HG03442 (cell line): ENCODE results near the gene PTTG1IP.
"Not testable (repeated sequence)": the region's sequence is repeated elsewhere in the genome, so short reads cannot be mapped to it uniquely, and the experiment has no call there.

Source experiments
- ATAC-seq: cut with Tn5 transposase; IDR thresholded peaks from one replicate; pipeline ENCODE4 v1.9.1; 2021; ENCODE audit warnings: mild to moderate bottlenecking, moderate library complexity; ENCODE audit not compliant: unreplicated experiment

The PTTG1IP gene

DNA sequence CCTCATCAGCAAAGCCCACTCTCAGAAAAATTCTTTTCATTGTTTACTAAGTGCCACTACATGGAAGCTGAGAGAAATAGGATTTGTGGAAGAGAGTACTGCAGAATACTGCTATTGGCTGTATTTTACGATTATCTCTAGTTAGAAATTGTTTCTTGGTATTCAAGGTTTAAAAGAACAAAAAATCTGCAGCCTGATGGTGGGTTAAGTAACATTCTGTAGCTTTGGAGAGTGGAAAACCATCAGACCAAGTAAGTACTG, 27.3 kb downstream of the PTTG1IP start:
- no peak for ATAC-seq

GRCh38 chr21:44845418-44846223, 27.9 kb downstream of the PTTG1IP start:
- no peak for ATAC-seq

- no peak for ATAC-seq
Measured at GRCh38 chr21:44844256-44844655, 29.2 kb downstream of the PTTG1IP start.

- no peak for ATAC-seq
Measured at GRCh38 chr21:44842721-44843445, 30.6 kb downstream of the PTTG1IP start.

DNA sequence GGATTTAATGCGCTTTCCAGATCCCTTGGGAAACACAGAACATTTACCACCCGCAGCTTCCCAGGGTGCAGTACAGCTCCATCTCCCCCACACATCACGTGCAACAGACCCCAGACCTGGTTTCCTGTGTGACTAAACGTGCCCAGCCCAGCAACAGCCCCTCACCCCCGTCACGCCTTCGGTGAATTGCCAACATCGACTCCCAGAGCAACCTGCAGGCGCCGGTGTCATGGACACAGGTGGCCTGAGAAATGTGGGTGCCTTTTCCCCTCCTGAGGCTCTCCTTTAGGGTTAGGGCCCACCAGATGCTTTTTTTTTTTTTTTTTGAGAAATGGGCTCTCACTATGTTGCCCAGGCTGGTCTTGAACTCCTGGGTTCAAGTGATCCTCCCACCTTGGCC, 31.4 kb downstream of the PTTG1IP start:
- ATAC-seq: no peak

DNA sequence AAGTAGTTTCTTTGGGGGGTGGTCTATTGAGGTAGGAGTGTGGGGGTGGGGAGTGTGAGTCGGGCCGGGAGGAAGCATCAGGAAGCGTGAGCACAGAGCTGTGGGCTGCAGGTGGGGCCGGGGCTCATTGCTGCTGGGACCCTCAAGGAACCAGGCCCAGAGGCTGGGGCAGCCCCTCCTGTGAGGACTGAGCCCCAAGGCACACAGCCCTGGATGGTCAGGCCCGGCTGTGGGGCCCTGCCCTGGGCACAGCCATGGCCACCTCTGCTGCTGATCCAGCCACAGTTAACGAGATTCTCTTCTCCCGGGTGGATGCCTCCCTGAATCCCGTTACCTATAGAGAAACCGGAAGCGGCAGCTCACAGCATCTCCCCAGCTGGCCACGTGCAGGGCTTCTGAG, 32.7 kb downstream of the PTTG1IP start:
- ATAC-seq: no peak

- no peak for ATAC-seq
Measured at GRCh38 chr21:44838951-44839350, 34.5 kb downstream of the PTTG1IP start.

DNA sequence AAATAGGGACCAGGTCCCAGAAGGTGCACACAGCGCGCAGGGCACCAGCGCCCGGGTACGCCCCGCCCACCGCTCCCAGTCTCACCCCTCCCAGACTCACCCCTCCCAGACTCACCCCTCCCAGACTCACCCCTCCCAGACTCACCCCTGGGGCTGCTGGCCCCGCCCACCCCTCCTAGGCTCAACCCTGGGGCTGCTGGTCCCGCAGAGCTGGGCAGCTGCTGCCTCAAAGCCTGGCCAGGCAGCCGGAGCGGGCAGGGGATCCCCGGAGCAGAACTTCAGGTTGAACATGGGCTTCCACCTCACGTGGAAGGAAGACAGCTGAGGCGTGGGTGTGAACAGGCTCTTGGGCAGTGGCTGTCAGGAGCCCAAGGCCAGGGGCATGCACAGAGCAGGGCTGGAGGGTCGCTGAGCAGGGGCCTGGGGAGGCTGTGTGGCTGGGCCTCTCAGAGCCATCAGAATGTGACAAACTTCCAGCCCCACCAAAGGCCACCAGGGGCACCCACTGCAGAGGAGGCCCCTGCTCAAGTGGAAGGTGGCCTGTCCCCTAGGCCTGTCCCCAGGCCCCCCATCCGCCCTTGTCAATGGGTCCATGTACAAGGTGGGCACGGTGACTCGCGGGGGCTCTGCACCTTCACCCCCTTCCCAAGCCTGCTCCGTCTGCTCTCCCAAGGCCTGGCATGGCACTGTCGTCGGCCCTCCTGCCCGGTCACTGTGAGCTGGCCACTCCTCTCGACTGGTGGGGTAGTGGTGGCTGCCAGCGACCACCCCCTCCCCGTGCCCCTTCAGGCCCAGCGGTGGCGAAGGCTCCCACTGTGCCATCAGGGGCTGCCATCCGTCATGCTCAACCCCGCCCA, 35.2 kb downstream of the PTTG1IP start:
- no peak for ATAC-seq

GRCh38 chr21:44837537-44837936, 36.0 kb downstream of the PTTG1IP start:
- no peak for ATAC-seq

DNA sequence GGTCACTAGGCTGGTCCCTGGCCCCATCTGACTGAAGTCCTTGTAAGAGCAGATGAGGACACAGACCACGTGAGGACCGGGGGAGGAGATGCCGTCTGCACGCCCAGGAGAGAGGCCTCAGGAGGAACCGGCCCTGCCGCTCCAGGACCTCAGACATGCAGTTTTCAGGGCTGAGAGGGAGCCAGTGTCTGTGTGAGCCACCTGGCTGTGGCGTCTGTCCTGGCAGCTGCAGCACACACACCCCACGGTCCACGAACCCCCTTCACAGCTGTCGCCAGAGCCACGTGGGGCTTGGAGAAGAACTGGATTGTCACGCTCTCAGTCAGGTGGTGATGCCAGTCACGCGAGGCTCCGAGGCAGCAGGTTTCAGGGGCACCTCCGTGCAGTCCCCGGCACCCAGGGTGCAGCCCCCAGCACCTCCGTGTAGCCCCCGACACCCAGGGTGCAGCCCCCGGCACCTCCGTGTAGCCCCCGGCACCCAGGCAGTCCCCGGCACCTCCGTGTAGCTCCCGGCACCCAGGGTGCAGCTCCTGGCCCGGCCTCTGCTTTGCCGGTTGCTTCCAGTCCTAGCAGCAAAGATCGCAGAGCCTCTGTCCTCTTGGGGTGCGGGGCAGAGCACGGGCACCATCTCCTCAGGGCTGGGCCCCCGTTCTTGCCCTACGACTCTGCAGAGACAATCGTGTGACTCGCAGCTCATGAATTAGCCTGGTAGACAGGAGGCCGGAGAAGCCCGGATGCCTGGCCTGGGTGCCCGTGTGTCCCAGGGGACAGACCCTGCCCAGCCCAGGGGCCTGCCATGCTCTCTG, 36.6 kb downstream of the PTTG1IP start:
- no peak for ATAC-seq

DNA sequence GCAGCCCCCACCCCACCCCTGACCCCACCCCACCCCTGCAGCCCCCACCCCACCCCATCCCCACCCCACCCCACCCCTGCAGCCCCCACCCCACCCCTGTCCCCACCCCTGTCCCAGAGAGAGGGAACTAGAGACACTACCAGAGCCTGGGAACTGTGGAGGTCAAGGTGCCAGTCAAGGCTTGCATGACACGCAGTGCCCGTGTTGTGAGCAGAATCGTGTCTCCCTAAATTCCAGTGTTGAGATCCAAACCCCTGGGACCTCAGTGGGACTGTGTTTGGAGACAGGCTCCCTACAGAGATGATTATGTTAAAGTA, 37.2 kb downstream of the PTTG1IP start:
- ATAC-seq: no peak

GRCh38 chr21:44835647-44835973, 37.9 kb downstream of the PTTG1IP start:
- ATAC-seq: no peak

DNA sequence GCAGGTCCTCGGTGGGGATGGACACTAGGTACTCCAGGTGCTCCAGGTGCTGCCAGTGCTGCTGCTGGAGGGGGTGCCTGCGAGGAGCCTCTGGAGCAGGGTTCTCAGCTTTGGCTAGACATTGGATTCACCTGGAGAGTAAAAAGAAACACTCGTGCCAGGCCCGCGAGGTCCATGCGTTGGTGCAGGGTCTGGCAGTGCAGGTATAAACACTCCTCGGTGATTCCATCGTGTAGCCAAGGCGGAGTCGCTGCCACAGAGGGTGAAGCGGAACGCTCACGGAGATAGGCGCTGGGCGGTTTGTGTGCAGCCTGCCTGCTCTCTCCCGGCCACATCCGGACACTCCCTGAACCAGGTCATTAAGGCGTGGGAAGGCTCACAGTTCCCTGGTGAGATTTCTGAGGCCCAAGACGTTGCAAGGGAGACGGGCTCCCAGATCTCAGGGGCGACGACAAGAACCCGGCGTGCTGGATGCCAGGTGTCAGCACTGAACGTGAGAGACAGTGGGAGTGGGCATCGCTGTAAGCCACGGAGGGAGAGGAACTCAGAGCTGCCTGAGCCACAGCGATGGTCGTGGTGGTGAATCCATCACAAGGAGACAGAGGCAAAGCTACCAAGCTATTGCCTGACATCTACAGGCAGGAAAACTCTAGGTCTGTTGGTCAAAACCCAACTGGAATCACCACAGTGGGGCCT, 38.4 kb downstream of the PTTG1IP start:
- no peak for ATAC-seq

GRCh38 chr21:44834231-44834950, 39.1 kb downstream of the PTTG1IP start:
- no peak for ATAC-seq

- ATAC-seq: no peak
Measured at GRCh38 chr21:44833663-44834062, 39.8 kb downstream of the PTTG1IP start.

DNA sequence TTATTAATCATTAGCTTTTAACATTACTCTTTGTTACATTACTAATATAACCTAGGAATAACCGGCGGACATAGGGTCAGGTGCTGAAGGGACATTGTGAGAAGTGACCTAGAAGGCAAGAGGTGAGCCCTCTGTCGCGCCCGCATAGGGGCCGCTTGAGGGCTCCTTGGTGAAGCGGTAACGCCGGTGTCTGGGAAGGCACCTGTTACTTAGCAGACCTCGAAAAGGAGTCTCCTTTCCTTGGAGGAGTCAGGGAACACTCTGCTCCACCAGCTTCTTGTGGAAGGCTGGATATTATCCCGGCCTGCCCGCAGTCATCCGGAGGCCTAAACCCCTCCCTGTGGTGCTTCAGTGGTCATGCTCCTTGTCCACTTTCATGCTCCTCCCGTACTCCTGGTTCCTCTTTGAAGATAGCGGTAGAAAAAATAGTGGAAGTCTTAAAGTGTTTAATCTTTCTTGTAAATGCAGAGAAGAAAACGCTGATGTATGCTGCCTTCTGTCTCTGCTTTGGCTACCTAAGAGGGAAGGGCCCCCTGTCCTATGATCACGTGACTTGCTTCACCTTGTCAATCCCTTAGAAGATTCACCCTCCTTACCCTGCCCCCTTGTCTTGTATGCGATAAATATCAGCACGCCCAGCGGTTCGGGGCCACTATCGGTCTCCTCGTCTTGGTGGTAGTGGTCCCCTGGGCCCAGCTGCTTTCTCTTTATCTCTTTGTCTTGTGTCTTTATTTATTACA, 40.8 kb downstream of the PTTG1IP start:
- not testable (repeated sequence) for ATAC-seq

DNA sequence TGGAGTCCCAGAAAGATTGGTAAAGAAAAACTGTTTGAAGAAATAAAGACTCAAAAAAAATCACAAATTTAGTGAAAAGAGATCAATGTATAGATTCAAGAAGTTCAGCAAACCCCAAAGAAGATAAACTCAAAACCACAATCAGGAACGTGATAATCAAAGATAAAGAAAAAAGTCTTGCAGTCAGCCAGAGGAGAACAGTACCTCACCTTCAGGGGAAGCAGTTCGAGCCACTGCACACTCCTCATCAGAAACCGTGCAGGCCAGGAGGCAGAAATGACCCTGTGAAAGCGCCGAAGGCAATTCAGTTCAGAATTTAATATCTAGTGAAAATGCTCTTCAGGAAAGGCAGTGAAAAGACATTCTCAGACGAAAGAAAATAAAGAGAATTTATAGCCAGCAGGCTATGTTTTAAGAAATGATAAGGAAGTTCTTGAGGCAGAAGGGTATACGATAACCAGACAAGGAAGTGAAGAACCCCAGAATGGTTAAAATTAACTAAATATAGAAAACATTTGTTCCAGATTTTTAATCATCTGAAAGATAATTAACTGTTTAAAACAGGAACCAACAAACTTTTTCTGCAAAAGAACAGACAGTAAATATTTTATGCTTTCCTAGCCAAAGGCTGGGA, 42.1 kb downstream of the PTTG1IP start:
- no peak for ATAC-seq

DNA sequence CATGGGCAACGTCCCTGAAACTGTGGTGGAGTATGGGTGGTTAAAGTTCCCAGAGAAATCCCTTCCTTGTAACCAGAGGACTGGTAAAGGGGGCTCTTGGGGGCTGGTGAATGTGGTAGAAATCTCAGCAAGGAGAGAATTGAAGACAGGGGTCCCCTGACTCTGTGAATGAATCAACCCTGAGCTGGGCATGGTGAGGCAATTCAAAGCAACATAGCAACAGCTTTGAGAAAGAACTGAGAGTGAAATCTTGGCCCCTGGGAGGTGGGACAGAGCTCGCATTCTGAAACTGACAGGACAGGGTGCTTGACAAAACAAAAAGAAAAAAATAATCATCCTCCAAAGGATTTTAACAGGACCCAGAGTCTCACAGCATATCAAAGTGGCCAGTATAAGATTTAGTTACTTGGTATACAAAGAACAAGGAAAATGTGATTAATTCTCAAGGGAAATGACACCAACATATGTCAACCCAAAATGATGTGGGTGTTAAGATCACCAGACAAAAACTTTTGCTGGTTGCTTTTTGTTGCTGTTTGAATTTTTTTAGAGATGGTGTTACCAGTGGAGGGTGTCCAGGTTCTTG, 43.9 kb downstream of the PTTG1IP start:
- ATAC-seq: no peak
